ENCODE data around the gene ANXA9. TPM values are rescaled to one million over a fixed set of nuclear protein-coding genes. Genes with fewer than 3 reads are reported as not detected.

The ANXA9 gene
- total RNA-seq, 6 experiments from 2014 or later, result 9.9 to 18.5 (median 15.1) TPM

DNA sequence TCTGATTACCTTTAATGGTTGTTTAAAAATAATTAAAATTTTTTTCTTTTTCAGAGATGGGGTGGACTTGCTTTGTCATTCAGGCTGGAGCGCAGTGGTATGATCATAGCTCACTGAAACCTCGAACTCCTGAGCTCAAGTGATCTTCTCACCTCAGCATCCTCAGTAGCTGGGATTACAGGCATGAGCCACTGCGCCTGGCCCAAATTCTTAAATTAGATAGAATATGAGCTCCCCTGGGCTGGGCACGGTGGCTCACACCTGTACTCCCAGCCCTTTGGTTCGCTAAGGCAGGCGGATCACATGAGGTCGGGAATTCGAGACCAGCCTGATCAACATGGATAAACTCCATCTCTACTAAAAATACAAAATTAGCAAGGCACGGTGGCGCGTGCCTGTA lies 24.4 kb upstream of the ANXA9 start:
- peaks cover 0 to 56% (median 22%) of the 10 kb centered on the region in 4 donors for H3K36me3 ChIP-seq
- H3K27me3 ChIP-seq, result no peaks in the 10 kb centered on the region
- no peak overlapping the region for H3K27ac ChIP-seq
- ATAC-seq (no peak), DNase-seq (peak in 1 of 3 donors; percentile 26)
- no peaks in the 10 kb centered on the region for H3K9me3 ChIP-seq
- intact Hi-C loops (cut with DNase I), result no loop called here
- H3K4me1 ChIP-seq, result peaks cover 0 to 8% (median 0%) of the 10 kb centered on the region in 4 donors
- WGBS (ENCODE audit: insufficient coverage, low coverage, low lambda C conversion rate, missing lambda C conversion rate), result 92% methylated on average over 11 of the region's 11 CpGs
- no peak overlapping the region for H3K4me3 ChIP-seq
- TF ChIP-seq, protein P1, sequence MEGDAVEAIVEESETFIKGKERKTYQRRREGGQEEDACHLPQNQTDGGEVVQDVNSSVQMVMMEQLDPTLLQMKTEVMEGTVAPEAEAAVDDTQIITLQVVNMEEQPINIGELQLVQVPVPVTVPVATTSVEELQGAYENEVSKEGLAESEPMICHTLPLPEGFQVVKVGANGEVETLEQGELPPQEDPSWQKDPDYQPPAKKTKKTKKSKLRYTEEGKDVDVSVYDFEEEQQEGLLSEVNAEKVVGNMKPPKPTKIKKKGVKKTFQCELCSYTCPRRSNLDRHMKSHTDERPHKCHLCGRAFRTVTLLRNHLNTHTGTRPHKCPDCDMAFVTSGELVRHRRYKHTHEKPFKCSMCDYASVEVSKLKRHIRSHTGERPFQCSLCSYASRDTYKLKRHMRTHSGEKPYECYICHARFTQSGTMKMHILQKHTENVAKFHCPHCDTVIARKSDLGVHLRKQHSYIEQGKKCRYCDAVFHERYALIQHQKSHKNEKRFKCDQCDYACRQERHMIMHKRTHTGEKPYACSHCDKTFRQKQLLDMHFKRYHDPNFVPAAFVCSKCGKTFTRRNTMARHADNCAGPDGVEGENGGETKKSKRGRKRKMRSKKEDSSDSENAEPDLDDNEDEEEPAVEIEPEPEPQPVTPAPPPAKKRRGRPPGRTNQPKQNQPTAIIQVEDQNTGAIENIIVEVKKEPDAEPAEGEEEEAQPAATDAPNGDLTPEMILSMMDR (IDR thresholded peaks at IDR 0.05), result no peak
- no peak for TF ChIP-seq POLR2A (IDR thresholded peaks at IDR 0.05)

DNA sequence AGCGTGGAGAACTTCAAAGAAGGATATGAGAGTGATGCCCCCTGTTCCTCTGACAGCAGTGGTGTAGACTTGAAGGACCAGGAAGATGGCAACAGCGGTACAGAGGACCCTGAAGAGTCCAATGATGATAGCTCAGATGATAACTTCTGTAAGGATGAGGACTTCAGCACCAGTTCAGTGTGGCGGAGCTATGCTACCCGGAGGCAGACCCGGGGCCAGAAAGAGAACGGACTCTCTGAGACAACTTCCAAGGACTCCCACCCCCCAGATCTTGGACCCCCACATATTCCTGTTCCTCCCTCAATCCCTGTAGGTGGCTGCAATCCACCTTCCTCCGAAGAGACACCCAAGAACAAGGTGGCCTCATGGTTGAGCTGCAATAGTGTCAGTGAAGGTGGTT lies 21.4 kb upstream of the ANXA9 start:
- Histone ChIP-seq H3K27me3 (no peaks in the 10 kb centered on the region), H3K4me1 (peaks cover 0 to 8% (median 0%) of the 10 kb centered on the region in 4 donors), H3K4me3 (no peak overlapping the region), H3K27ac (no peak overlapping the region), H3K36me3 (peaks cover 7 to 78% (median 28%) of the 10 kb centered on the region in 4 donors), H3K9me3 (no peaks in the 10 kb centered on the region)
- WGBS (ENCODE audit: insufficient coverage, low coverage, low lambda C conversion rate, missing lambda C conversion rate), result 88% methylated on average over 5 of the region's 7 CpGs
- TF ChIP-seq, protein P1 (IDR thresholded peaks at IDR 0.05), result no peak
- no peak for TF ChIP-seq POLR2A (IDR thresholded peaks at IDR 0.05)
- DNase-seq, result no peak
- peak in 2 of 4 donors; percentile 7 to 8 for ATAC-seq
- intact Hi-C loops (cut with DNase I), result no loop called here

DNA sequence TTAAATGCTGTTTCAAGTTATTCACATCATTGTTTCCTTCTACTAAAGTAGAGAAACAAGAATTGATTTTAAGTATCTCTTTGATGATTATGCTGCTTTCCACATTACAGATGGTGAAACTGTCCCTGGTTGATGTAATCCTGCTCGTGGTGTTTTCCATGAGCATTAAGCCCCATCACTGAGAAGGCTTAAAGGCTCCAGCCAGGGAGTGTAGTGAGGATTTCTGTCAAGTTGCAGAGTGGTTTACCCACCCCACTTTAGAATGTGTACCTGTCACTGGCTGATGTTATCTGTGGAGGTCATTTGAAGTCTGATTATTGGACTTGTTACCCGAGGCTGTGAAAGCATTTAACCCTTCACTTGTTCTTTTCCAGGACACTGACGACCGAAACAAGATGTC lies 20.3 kb upstream of the ANXA9 start:
- H3K9me3 ChIP-seq, result no peaks in the 10 kb centered on the region
- H3K4me3 ChIP-seq, result no peak overlapping the region
- H3K36me3 ChIP-seq, result peaks cover 10 to 88% (median 36%) of the 10 kb centered on the region in 4 donors
- peaks cover 0 to 8% (median 0%) of the 10 kb centered on the region in 4 donors for H3K4me1 ChIP-seq
- no peak overlapping the region for H3K27ac ChIP-seq
- no peaks in the 10 kb centered on the region for H3K27me3 ChIP-seq
- TF ChIP-seq, protein P1 (IDR thresholded peaks at IDR 0.05), result no peak
- no peak for TF ChIP-seq POLR2A (IDR thresholded peaks at IDR 0.05)
- no peak for DNase-seq
- WGBS (ENCODE audit: insufficient coverage, low coverage, low lambda C conversion rate, missing lambda C conversion rate), result 43% methylated on average over 4 of the region's 4 CpGs
- peak; percentile 36 to 53 (median 38) for ATAC-seq
- intact Hi-C loops (cut with DNase I), result no loop called here

DNA sequence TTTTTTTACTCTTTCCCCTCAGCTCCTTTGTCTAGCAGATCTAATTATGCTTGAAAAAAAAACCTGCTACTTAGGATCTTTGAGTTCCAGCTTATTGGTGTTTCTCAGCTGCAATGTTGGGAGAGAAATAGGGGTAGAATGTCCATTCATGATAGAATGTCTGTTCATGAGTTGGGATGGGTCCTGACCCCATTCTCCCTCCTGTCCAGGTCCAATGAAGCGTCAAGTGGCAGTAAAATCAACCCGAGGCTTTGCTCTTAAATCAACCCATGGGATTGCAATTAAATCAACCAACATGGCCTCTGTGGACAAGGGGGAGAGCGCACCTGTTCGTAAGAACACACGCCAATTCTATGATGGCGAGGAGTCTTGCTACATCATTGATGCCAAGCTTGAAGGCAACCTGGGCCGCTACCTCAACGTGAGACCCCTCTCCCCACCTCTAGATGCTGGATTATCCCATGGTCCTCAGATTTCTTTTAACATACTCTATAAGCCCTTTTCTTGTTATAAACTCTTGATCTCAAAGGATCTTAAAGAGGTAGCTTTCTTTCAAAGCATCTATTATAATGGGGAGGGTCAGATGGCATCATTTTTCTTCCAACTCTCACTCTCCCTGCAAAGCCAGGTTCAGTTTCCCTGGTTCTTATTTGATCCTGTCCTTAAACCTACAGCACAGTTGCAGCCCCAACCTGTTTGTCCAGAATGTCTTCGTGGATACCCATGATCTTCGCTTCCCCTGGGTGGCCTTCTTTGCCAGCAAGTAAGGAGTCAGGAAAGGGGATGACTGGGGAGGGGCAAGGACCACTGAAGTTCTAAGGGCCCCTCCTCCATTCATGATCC lies 18.6 kb upstream of the ANXA9 start:
- Histone ChIP-seq H3K27ac (no peak overlapping the region), H3K4me3 (no peak overlapping the region), H3K4me1 (peaks cover 0 to 19% (median 0%) of the 10 kb centered on the region in 4 donors), H3K27me3 (no peaks in the 10 kb centered on the region), H3K36me3 (peaks cover 19 to 97% (median 48%) of the 10 kb centered on the region in 4 donors), H3K9me3 (no peaks in the 10 kb centered on the region)
- TF ChIP-seq POLR2A (IDR thresholded peaks at IDR 0.05), result no peak
- TF ChIP-seq, protein P1 (IDR thresholded peaks at IDR 0.05), result no peak
- WGBS (ENCODE audit: insufficient coverage, low coverage, low lambda C conversion rate, missing lambda C conversion rate), result 90% methylated on average over 8 of the region's 10 CpGs
- intact Hi-C loops (cut with DNase I), result no loop called here
- DNase-seq, result peak in 1 of 3 donors; percentile 7
- ATAC-seq, result no peak
